ENCODE data around the gene ZNF148.
"Not testable (repeated sequence)": the region's sequence is repeated elsewhere in the genome, so short reads cannot be mapped to it uniquely, and the experiment has no call there.

The ZNF148 gene

DNA sequence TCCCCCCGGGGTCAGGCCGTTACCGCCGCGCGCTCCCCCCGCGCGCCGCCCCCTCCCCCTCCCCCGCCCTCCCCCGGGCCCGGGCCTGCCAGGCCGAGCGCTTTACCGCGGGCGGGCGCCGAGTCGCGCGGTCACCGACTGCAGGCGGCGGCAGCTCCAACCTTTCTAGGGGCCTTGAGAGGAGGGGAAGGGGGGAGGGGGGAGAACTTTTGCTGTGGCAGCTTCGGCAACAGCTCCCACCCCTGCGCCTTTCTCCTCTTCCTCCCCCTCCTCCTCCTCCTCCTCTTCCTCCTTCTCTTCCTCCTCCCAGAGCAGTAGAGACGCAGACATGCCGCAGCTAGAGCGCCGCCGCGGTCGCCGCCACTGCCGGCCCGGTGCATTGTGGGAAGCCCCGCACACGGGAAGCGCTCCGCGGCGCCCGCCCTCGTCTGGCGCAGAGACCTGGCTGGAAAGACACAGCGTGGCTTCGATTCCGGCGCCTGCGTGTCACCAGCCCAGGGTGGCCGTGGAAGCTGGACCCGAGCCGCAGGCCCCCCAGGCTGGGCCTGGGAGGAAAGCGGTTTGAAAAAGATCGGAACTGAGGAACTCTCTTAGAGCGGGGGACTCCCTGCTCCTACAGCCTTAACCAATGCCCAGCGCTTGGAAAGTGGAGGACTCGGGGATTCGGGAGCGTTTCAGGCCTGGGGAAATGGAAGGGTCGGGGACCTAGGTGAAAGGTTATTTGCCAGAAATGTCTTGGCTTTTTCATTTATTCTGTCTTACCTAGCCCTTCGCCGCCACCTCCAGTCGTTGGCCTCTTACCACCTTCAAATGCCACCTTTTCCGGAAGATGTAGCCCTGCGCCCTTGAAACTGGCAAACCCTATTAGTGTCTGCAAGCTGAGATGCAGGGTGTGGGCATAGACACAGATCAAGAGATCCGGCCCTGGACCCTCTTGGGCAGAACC, at the start of gene ZNF148:
ZNF148 (minus strand) TSS at position 330 of the 946 bp plus-strand sequence. CDS start 61,685 bp downstream, outside the sequence.
- DNase-seq (ENCODE audit: low read depth in 1 of 2, low spot score in 1 of 2), result peak; percentile 80 to 88

DNA sequence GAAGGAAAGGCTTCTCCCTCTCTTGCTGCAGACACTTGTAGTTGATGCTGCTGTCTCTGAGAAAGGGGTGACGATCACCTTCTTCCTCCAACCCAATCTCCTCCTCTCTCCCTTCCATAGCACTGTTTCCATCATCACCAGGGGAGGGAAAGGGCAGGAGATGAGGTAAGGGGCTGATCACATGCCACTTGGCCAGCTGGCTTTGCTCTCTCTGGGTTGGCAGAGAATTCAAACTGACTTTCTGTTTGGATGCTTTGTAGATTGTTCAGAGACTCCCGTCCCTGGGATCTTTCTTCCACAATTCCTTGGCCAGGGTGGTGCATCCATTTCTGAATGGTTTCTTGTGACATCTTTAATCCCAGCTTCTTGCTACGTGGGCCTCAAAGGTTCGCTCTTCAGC, 43.2 kb upstream of the ZNF148 start:
- DNase-seq (ENCODE audit: low read depth in 1 of 2, low spot score in 1 of 2), result no peak

- DNase-seq (ENCODE audit: low read depth in 1 of 2, low spot score in 1 of 2), result no peak
Measured at GRCh38 chr3:125416235-125416634, 41.1 kb upstream of the ZNF148 start.

DNA sequence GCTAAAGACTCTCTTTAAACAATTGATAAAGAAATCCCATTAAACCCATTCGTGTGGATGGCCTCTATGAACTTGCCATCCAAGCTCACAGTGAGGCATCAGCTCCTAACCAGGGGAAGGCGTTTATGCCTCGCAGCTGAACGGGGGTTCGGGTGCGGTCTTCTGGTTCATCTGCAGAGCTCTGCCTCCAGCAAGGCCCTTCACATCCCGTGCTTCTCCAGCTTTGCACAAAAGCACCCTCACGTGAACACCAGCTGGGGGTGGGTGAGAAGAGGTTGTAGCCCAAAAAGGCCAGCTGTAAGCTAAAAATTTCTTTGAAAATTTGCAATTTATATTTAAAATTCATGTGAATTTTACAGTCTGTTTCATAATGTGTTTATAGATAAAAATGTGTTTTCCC, 39.5 kb upstream of the ZNF148 start:
- DNase-seq (ENCODE audit: low read depth in 1 of 2, low spot score in 1 of 2), result no peak

DNA sequence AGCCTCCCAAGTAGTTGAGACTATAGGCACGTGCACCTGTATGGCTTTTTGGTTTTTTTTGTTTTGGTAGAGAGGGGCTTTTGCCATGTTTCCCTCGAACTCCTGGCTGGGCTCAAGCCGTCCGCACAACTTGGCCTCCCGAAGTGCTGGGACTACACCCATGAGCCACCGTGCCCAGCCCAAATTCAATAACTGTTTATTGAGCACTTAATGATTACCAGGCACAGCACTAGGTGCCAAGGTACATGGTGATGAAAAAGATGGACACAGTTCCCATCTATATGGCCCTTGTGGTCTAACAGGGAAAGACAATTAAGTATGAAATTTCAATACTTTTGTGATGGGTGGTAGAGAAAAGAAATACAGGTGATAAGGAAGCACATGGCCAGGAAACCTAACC, 35.8 kb upstream of the ZNF148 start:
- no peak for DNase-seq (ENCODE audit: low read depth in 1 of 2, low spot score in 1 of 2)

DNA sequence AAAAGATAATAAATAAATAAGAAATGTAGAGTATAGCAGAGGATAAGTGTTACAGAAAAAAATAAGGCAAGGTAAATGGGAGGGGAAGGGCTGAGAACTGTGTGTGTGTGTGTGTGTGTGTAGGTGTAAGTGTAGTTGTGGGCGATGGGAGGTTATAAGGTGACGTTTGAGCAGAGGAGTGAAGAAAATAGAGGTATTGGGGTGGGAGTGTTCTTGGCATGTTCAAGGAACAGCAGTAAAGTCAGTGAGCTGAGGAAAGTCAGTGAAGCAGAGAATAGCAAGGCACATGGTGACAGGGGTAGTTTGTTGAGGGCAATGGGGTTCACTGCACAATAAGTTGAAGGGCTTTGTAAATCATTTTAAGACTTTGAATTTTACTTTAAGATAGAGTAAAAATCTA, 30.9 kb upstream of the ZNF148 start:
- DNase-seq (ENCODE audit: low read depth in 1 of 2, low spot score in 1 of 2), result no peak

GRCh38 chr3:125405515-125405914, 30.4 kb upstream of the ZNF148 start:
- DNase-seq (ENCODE audit: low read depth in 1 of 2, low spot score in 1 of 2), result not testable (repeated sequence)

DNA sequence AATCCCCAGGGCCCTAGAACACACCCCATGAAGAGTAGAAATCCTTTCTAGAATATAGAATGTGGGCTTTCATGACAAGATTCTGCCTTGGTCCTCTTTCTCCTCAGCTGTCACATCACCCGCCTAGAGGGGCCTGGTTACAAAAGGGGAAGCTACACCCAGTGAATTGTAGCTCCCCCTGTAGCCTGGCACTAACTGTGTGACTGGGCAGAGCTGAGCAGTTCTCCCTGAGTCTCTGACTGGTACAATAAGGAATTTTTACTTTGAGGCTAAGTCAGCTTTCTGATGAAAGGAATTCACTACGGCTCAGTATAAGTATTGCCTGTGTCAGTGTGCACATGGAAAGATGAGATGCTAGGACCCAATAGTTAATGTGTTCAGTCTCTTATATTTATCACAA, 28.7 kb upstream of the ZNF148 start:
- DNase-seq (ENCODE audit: low read depth in 1 of 2, low spot score in 1 of 2), result no peak

GRCh38 chr3:125402639-125403038, 27.5 kb upstream of the ZNF148 start:
- DNase-seq (ENCODE audit: low read depth in 1 of 2, low spot score in 1 of 2), result no peak

DNA sequence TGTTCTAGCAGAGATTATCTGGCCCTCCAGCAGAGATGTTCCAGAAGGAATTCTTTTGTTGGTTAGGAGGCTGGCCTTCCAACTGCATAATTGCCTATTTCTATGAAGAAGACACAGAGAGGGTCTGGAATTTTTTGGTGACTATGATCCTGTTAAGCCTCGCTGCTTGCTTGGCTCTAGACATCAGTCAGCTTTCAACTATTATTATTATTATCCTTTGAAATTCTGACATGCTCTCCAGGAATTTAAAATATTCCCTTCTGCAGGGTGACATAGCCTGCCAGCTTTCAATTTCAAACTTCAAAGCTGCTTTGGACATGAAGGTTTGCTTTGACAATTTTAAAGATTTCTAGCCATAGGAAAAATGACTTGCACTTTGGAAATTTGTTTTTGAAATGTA, 26.3 kb upstream of the ZNF148 start:
- no peak for DNase-seq (ENCODE audit: low read depth in 1 of 2, low spot score in 1 of 2)

GRCh38 chr3:125398952-125399351, 23.8 kb upstream of the ZNF148 start:
- no peak for DNase-seq (ENCODE audit: low read depth in 1 of 2, low spot score in 1 of 2)

DNA sequence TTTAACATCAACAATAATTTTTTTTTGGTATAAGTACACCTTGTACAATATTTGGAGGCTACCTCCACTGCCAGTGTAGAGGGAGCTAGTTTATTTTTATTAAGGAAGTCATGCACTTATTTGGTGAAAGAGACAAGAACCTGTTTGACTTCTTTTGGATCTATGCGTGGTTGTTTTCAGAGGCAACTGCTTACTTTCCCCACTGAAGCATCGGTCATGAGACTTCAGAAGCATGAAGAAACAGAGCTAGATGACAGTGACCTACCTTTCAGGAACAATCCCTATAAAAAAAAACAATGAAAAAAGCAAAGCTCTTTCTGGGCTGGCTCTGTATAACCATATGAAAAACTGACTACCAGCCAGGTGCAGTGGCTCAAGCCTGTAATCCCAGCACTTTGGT, 20.0 kb upstream of the ZNF148 start:
- DNase-seq (ENCODE audit: low read depth in 1 of 2, low spot score in 1 of 2), result no peak

DNA sequence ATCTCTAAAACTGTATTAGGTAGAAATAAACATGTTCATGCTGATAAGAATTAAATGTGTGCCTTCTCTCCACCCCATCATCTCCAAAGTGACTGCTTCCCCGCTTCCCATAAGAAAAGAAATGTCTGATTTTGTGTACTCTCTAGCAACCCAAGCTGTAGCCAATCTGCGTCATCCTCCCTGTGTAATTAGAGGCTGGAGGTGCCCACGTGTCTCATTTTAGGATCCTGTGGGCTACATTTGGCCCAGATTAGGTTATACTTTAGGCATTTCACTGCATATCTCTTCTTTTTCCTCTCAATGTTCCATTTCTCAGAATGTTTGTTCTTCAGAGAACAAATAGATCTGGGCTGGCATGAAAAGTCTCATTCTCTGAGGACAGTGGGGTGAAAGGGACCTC, 19.3 kb upstream of the ZNF148 start:
- no peak for DNase-seq (ENCODE audit: low read depth in 1 of 2, low spot score in 1 of 2)

DNA sequence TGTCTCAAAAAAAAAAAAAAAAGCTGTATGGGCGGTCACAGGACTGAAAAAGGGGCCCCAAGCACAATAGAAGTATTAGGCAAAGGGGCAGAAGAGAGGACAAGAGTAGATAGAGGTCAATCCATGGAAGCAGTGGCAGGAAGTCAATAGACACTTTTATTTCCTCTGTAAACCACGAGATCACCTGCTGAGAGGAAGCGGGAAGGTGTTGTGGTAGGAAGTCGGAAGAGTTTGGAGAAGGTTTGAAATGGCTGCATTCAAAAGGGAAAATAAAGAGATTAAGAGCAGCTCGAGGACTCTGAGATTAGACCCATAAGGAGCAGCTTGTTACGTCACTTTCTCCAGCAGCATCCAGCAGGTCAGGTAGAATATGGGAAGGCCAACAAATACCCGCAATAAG, 14.2 kb upstream of the ZNF148 start:
- no peak for DNase-seq (ENCODE audit: low read depth in 1 of 2, low spot score in 1 of 2)

DNA sequence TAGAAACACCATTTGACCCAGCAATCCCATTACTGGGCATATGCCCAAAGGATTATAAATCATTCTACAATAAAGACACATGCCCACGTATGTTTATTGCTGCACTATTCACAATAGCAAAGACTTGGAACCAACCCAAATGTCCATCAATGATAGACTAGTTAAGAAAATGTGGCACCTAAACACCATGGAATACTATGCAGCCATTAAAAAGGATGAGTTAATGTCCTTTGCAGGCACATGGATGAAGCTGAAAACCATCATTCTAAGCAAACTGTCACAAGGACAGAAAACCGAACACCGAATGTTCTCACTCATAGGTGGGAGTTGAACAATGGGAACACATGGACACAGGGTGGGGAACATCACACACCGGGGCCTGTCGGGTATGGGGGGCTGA, 13.2 kb upstream of the ZNF148 start:
- DNase-seq (ENCODE audit: low read depth in 1 of 2, low spot score in 1 of 2), result not testable (repeated sequence)

- no peak for DNase-seq (ENCODE audit: low read depth in 1 of 2, low spot score in 1 of 2)
Measured at GRCh38 chr3:125386811-125387210, 11.7 kb upstream of the ZNF148 start.

GRCh38 chr3:125383744-125384143, 8.6 kb upstream of the ZNF148 start:
- DNase-seq (ENCODE audit: low read depth in 1 of 2, low spot score in 1 of 2), result no peak

DNA sequence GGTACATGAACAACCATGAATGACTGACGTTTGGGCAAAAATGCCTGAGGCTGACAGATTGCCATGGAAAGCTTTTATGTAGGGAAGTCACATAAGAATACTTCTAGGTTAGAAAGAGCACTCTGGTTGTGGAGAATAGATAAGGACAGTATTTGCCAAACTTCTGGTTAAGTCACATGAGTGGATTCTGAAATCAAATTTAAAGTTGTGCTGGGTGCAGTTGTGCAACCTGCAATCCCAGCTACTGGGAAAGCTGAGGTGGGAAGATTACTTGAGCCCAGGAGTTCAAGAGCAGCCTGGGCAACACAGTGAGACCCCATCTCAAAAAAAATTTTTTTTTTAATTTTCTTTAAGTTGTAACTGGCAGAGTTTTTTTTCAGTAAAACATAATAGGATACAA, 7.2 kb upstream of the ZNF148 start:
- DNase-seq (ENCODE audit: low read depth in 1 of 2, low spot score in 1 of 2), result no peak

DNA sequence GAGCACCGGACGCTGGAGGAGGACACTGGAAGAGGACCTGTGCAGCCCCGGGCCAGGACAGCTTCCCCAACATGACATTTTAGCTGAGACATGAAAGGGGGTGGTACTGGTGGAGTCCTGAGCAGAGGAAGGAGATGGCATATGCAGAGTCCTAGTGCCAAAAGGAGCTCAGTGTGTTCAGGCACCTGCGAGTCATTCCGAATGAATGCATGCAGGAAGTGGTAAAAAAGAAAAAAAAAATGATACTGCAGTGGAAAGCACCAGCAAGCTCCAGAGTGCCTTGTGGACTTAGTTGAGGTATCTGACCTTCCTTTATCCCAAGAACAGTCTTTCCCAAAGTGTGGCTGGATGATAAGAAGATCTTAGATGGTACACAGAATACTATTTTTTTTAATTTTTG, 6.6 kb upstream of the ZNF148 start:
- no peak for DNase-seq (ENCODE audit: low read depth in 1 of 2, low spot score in 1 of 2)

DNA sequence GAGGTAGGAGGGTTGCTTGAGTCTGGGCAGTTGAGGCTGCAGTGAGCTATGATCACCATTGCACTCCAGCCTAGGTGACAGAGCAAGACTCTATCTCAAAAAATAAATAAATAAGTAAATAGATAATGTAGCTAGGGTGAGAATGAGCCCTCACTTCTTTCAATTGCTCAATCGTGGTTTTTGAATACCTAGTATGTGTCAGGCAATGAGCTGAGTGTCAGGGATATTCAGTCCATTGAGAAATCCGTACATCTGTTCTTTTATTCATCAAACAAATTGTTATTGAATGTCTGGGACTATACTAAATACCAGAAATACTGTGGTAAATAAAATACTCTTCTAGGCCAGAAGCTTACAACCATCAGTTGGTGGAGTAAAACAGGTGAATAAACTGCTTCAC, 6.2 kb upstream of the ZNF148 start:
- no peak for DNase-seq (ENCODE audit: low read depth in 1 of 2, low spot score in 1 of 2)

DNA sequence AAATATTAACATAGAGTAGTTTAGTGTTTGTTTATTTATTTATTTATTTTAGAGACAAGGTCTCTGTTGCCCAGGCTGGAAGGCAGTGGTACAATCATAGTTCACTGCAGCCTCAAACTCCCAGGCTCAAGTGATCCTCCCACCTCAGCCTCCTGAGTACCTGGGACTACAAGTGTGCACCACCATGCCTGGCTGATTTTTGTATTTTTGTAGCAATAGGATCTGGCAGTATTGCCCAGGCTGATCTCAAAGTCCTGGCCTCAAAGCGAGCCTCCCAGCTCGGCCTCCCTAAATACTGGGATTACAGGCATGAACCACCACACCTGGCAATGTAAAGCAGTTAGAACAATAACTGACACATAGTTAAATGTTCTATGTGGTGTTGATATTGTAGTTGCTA, 4.4 kb upstream of the ZNF148 start:
- no peak for DNase-seq (ENCODE audit: low read depth in 1 of 2, low spot score in 1 of 2)

GRCh38 chr3:125378762-125379161, 3.6 kb upstream of the ZNF148 start:
- no peak for DNase-seq (ENCODE audit: low read depth in 1 of 2, low spot score in 1 of 2)

Measured in activated T-helper 1 cell treated with anti-CD3 and anti-CD28 coated beads, Interleukin-2, amount 50 U/mL, for 16 hours (primary cell).